CD8-positive, alpha-beta memory T cell (primary cell): ENCODE measurements around the gene PTCRA. TPM values are rescaled to one million over a fixed set of nuclear protein-coding genes. Genes with fewer than 3 reads are reported as not detected.
A peak's percentile ranks its signal among the peaks of the same experiment; 100 is the strongest.
"Not testable (repeated sequence)": the region's sequence is repeated elsewhere in the genome, so short reads cannot be mapped to it uniquely, and the experiment has no call there.

Source experiments
- CTCF ChIA-PET: fragments of 350-600 bp; sonication (Branson Sonifier 250); formaldehyde crosslinking; loops from one replicate; lab custom pipeline; 2021; ENCODE audit warnings: antibody characterized with exemption; lab: Charles Lee
- POLR2A ChIA-PET: fragments of 350-600 bp; sonication (Branson Sonifier 250); formaldehyde crosslinking; loops from one replicate; lab custom pipeline; 2021; ENCODE audit warnings: antibody characterized with exemption; lab: Charles Lee
- DNase-seq, 5 donors: peaks; one replicate each; pipeline versions ENCODE4 v3.0.0 to v3.0.0-alpha.2; 2020 to 2022; ENCODE audit warnings: mixed read lengths in 1 of 5
- H3K27ac ChIP-seq: one replicate; pipeline ENCODE4 v1.7.0; 2013; ENCODE audit warnings: low read depth, mild to moderate bottlenecking, low read length, moderate library complexity
- H3K27me3 ChIP-seq: 2 replicates; pipeline ENCODE4 v1.7.0; 2013; ENCODE audit warnings: low read length, mild to moderate bottlenecking; ENCODE audit not compliant: insufficient read depth, poor library complexity, severe bottlenecking
- H3K36me3 ChIP-seq: 2 replicates; pipeline ENCODE4 v1.7.0; 2013; ENCODE audit warnings: mild to moderate bottlenecking, low read length, moderate library complexity; ENCODE audit not compliant: insufficient read depth
- H3K4me1 ChIP-seq: 2 replicates; pipeline ENCODE4 v1.7.0; 2013; ENCODE audit warnings: mild to moderate bottlenecking, low read length, moderate library complexity; ENCODE audit not compliant: insufficient read depth
- H3K4me3 ChIP-seq: 2 replicates; pipeline ENCODE4 v1.7.0; 2013; ENCODE audit warnings: mild to moderate bottlenecking, low read length
- H3K9me3 ChIP-seq: 2 replicates; pipeline ENCODE4 v1.7.0; 2013; ENCODE audit warnings: mild to moderate bottlenecking, low read length
- H3K27ac Mint-ChIP-seq, 8 donors: one replicate each; pipeline ENCODE4 v1.8.0; 2020 to 2021; ENCODE audit warnings: mixed read lengths in 8 of 8, mild to moderate bottlenecking in 6 of 8, inconsistent platforms in 3 of 8, moderate library complexity in 3 of 8
- H3K27me3 Mint-ChIP-seq, 2 donors: one replicate each; pipeline ENCODE4 v1.8.0; 2020 to 2021; ENCODE audit warnings: mixed read lengths in 2 of 2, mild to moderate bottlenecking in 1 of 2, moderate library complexity in 1 of 2
- H3K36me3 Mint-ChIP-seq, 3 donors: one replicate each; pipeline ENCODE4 v1.8.0; 2020 to 2021; ENCODE audit warnings: mixed read lengths in 3 of 3, inconsistent platforms in 1 of 3, mild to moderate bottlenecking in 1 of 3
- H3K4me1 Mint-ChIP-seq, 3 donors: one replicate each; pipeline ENCODE4 v1.8.0; 2020 to 2021; ENCODE audit warnings: mixed read lengths in 3 of 3, inconsistent platforms in 1 of 3, mild to moderate bottlenecking in 1 of 3
- H3K4me3 Mint-ChIP-seq, 7 donors: one replicate each; pipeline ENCODE4 v1.8.0; 2020 to 2021; ENCODE audit warnings: mixed read lengths in 7 of 7, mild to moderate bottlenecking in 6 of 7, moderate library complexity in 4 of 7, inconsistent platforms in 2 of 7
- H3K9me3 Mint-ChIP-seq, 5 donors: one replicate each; pipeline ENCODE4 v1.8.0; 2020 to 2022; ENCODE audit warnings: mixed read lengths in 5 of 5, mild to moderate bottlenecking in 3 of 5, moderate library complexity in 2 of 5, inconsistent platforms in 1 of 5
- polyA plus RNA-seq: library from polyadenylated mRNA; unstranded; fragments of 300-500 nt; fragmentation: Illumina TruSeq; gene quantifications from one replicate; pipeline ENCODE4 v1.2.3, GENCODE V29; 2021
- total RNA-seq, 2 experiments: library from RNA; stranded (reverse); gene quantifications; one replicate each; pipeline ENCODE4 v1.2.3, GENCODE V29; 2021

PTCRA gene
- total and polyA plus RNA-seq, 3 experiments from 2014 or later: not detected

DNA sequence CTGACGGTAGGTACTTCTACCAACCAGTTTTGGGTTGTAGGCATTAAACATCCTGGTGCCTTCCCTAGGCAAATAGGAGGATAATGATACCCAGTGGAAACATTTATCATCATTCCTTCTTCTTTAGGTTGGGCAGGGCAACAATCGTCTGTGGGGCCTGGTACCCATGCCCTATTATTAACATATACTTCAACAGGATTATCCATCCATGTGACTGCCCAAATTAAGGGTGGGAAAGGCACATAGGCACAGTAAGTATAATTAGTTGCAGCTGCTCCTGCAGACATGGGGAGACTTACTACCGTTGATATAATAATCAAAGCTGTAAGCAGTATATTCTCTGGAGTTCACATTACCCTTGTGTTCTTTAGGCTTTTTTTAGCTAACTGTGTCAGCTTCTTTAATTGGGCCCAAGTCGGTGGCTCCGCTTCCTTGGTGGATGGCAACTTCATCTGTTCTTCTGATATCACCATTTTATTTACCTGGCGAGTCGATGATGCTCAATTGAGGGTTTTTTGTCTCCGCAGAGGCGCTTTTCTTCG lies 19.6 kb upstream of the PTCRA start:
- H3K4me1 Mint-ChIP-seq: peaks cover 4 to 7% (median 5%) of the 10 kb centered on the region in 3 donors
- Histone ChIP-seq H3K4me1 (peaks cover 5% of the 10 kb centered on the region), H3K27me3 (no peaks in the 10 kb centered on the region), H3K4me3 (no peak overlapping the region), H3K27ac (no peak overlapping the region), H3K9me3 (no peaks in the 10 kb centered on the region), H3K36me3 (no peaks in the 10 kb centered on the region)
- H3K9me3 Mint-ChIP-seq: no peaks in the 10 kb centered on the region
- DNase-seq: no peak
- ChIA-PET CTCF (interaction anchor here (1.9 kb wide), 1 partner anchor 234 kb away, joined by 5 read pairs; no protein-coding TSS in a partner anchor), POLR2A (no interaction called here)
- H3K4me3 Mint-ChIP-seq: peak overlapping the region in 1 of 7 donors; percentile 24
- H3K36me3 Mint-ChIP-seq: no peaks in the 10 kb centered on the region
- H3K27ac Mint-ChIP-seq: no peak overlapping the region
- no peaks in the 10 kb centered on the region for H3K27me3 Mint-ChIP-seq

DNA sequence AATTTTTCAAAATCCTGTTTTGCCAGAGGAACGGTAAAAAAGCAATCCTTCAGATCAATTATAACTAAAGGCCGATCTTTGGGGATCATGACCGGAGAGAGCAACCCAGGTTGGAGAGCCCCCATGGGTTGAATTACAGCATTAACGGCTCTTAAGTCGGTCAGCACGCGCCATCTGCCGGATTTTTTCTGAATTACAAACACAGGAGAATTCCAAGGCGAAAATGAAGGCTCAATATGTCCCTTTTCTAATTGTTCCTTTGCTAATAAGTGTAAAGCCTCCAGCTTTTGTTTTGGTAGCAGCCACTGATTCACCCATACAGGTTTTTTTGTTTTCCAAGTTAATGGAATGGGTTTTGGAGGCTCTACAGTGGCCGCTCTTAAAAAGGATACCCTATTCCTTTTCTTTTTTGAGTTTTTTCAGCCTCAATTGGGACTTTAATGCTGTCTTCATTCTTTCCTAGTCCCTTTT lies 16.9 kb upstream of the PTCRA start:
- no peaks in the 10 kb centered on the region for H3K27me3 Mint-ChIP-seq
- peak overlapping the region in 1 of 7 donors; percentile 19 for H3K4me3 Mint-ChIP-seq
- H3K27ac Mint-ChIP-seq: peak overlapping the region in 2 of 8 donors; percentile 9 to 82
- no peaks in the 10 kb centered on the region for H3K27me3 ChIP-seq
- ChIA-PET POLR2A (no interaction called here), CTCF (interaction anchor here (1.0 to 1.4 kb wide), 3 partner anchors 18 to 245 kb away, joined by 3 to 5 read pairs (median 5); no protein-coding TSS in a partner anchor)
- no peaks in the 10 kb centered on the region for H3K36me3 ChIP-seq
- no peaks in the 10 kb centered on the region for H3K4me1 ChIP-seq
- no peak overlapping the region for H3K27ac ChIP-seq
- H3K9me3 ChIP-seq: no peaks in the 10 kb centered on the region
- H3K4me1 Mint-ChIP-seq: peaks cover 8 to 14% (median 10%) of the 10 kb centered on the region in 3 donors
- H3K9me3 Mint-ChIP-seq: no peaks in the 10 kb centered on the region
- peak; percentile 60 to 78 (median 64) for DNase-seq
- H3K36me3 Mint-ChIP-seq: no peaks in the 10 kb centered on the region
- no peak overlapping the region for H3K4me3 ChIP-seq

DNA sequence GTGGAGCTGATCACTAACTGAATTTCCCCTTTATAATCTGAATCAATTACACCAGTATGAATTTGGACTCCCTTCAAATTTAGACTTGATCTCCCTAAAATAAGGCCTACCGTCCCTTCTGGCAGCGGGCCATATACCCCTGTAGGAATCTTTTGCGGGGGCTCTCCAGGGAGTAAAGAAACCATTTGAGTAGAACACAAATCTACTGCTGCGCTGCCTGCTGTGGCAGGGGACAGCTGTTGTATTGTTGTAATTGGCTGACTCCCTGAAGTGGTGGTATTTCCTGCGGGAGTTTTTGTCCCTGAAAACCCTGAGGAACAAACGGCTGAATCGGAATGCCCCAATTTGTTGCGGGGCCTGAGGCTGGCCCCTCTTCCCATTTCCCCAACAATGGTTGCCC lies 16.0 kb upstream of the PTCRA start:
- peaks cover 8 to 14% (median 10%) of the 10 kb centered on the region in 3 donors for H3K4me1 Mint-ChIP-seq
- H3K4me3 ChIP-seq: no peak overlapping the region
- POLR2A ChIA-PET: interaction anchor here (0.6 kb wide), 1 partner anchor 243 kb away, joined by 3 read pairs; no protein-coding TSS in a partner anchor

DNA sequence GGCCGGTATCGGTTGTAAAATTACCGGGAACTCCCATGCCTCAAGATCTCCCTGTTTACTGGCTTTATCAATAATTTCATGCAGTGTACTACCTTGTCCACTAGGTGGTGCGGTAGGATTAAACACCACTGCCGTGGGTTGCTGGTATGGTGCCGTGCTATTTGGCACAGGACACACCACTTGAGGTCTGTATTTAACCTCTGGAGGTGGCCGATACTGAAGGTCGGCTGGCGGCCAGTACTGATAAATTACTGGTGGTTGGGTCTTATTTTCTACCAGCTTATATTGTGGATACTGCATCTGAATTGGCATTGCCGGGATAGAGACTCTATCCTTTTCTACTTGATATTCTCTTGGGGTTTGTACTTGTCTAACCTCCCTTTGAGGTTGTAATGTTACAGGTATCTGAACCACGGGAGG lies 14.3 kb upstream of the PTCRA start:
- Mint-ChIP-seq H3K4me1 (peaks cover 8 to 14% (median 10%) of the 10 kb centered on the region in 3 donors), H3K9me3 (no peaks in the 10 kb centered on the region), H3K27me3 (peaks cover 0 to 1% of the 10 kb centered on the region in 2 donors), H3K36me3 (no peaks in the 10 kb centered on the region), H3K27ac (no peak overlapping the region), H3K4me3 (no peak overlapping the region)
- CTCF ChIA-PET: interaction anchor here (0.8 to 3.3 kb wide), 8 partner anchors 11 to 251 kb away, joined by 3 to 28 read pairs (median 4); partner anchors contain the start of gene CNPY3
- H3K4me3 ChIP-seq: no peak overlapping the region
- H3K27me3 ChIP-seq: no peaks in the 10 kb centered on the region
- peak; percentile 31 to 80 (median 72) for DNase-seq
- POLR2A ChIA-PET: interaction anchor here (1.3 kb wide), 1 partner anchor 242 kb away, joined by 4 read pairs; no protein-coding TSS in a partner anchor
- H3K27ac ChIP-seq: no peak overlapping the region
- H3K4me1 ChIP-seq: no peaks in the 10 kb centered on the region
- no peaks in the 10 kb centered on the region for H3K9me3 ChIP-seq
- no peaks in the 10 kb centered on the region for H3K36me3 ChIP-seq

More for the DNA sequence above, 16.0 kb upstream of the PTCRA start:
- H3K9me3 ChIP-seq: no peaks in the 10 kb centered on the region
- H3K27ac Mint-ChIP-seq: no peak overlapping the region
- H3K4me1 ChIP-seq: no peaks in the 10 kb centered on the region
- H3K27ac ChIP-seq: no peak overlapping the region
- H3K27me3 Mint-ChIP-seq: no peaks in the 10 kb centered on the region
- DNase-seq: no peak
- H3K4me3 Mint-ChIP-seq: no peak overlapping the region
- H3K9me3 Mint-ChIP-seq: no peaks in the 10 kb centered on the region
- H3K36me3 ChIP-seq: no peaks in the 10 kb centered on the region
- H3K36me3 Mint-ChIP-seq: no peaks in the 10 kb centered on the region
- CTCF ChIA-PET: interaction anchor here (1.1 to 3.3 kb wide), 4 partner anchors 30 to 606 kb away, joined by 3 to 28 read pairs (median 12); partner anchors contain the start of gene CNPY3
- H3K27me3 ChIP-seq: no peaks in the 10 kb centered on the region

DNA sequence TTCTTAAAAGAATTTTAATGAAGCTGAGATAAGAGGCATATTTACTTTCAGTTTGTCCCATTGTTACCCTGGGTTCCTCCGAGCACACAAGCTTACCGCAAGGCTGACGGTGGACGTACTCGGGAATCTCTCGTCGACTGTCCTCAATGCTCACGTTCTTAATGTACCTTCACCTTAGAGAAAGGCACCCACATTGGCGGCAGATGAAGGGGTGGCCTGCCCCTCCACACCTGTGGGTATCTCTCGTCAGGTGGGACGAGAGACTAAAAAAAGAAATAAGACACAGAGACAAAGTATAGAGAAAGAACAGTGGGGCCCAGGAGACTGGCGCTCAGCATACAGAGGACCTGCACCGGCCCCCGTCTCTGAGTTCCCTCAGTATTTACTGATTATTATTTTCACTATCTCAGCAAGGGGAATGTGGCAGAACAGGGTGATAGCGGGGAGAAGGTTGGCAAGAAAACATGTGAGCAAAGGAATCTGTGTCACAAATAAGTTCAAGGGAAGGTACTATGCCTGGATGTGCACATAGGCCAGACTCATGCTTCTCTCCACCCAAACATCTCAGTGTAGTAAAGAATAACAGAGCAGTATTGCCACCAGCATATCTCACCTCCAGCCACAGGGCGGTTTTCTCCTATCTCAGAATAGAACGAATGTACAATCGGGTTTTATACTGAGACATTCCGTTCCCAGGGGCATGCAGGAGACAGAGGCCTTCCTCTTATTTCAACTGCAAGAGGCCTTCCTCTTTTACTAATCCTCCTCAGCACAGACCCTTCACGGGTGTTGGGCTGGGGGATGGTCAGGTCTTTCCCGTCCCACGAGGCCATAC lies 13.2 kb upstream of the PTCRA start:
- H3K9me3 Mint-ChIP-seq, H3K27me3 ChIP-seq, H3K4me1 ChIP-seq, H3K36me3 Mint-ChIP-seq, H3K27ac ChIP-seq, H3K4me3 ChIP-seq, H3K27ac Mint-ChIP-seq, H3K27me3 Mint-ChIP-seq, DNase-seq, POLR2A ChIA-PET, H3K36me3 ChIP-seq, H3K9me3 ChIP-seq: not testable (repeated sequence)
- CTCF ChIA-PET: interaction anchor here (1.1 to 3.3 kb wide), 3 partner anchors 210 to 243 kb away, joined by 3 to 28 read pairs (median 6); no protein-coding TSS in a partner anchor
- Mint-ChIP-seq H3K4me3 (peak overlapping the region in 1 of 7 donors; percentile 13), H3K4me1 (peaks cover 8 to 14% (median 10%) of the 10 kb centered on the region in 3 donors)

- no peak overlapping the region for H3K27ac ChIP-seq
- no peaks in the 10 kb centered on the region for H3K36me3 ChIP-seq
- no peaks in the 10 kb centered on the region for H3K36me3 Mint-ChIP-seq
- POLR2A ChIA-PET: no interaction called here
- H3K9me3 ChIP-seq: no peaks in the 10 kb centered on the region
- no peak for DNase-seq
- H3K27me3 ChIP-seq: no peaks in the 10 kb centered on the region
- H3K27me3 Mint-ChIP-seq: peaks cover 0 to 1% of the 10 kb centered on the region in 2 donors
- no peaks in the 10 kb centered on the region for H3K4me1 ChIP-seq
- peaks cover 6 to 10% (median 6%) of the 10 kb centered on the region in 3 donors for H3K4me1 Mint-ChIP-seq
- peak overlapping the region in 1 of 8 donors; percentile 64 for H3K27ac Mint-ChIP-seq
- H3K4me3 ChIP-seq: no peak overlapping the region
- H3K4me3 Mint-ChIP-seq: no peak overlapping the region
- no peaks in the 10 kb centered on the region for H3K9me3 Mint-ChIP-seq
- CTCF ChIA-PET: interaction anchor here (1.2 to 1.8 kb wide), 3 partner anchors 225 to 245 kb away, joined by 4 to 9 read pairs (median 4); no protein-coding TSS in a partner anchor
Observed at GRCh38 chr6:42904467-42904866, 11.4 kb upstream of the PTCRA start.

GRCh38 chr6:42907336-42907735 lies 8.5 kb upstream of the PTCRA start:
- CTCF ChIA-PET: interaction anchor here (1.0 kb wide), 1 partner anchor 16 kb away, joined by 3 read pairs; a partner anchor contains a TSS

More at GRCh38 chr6:42907336-42907735, 8.5 kb upstream of the PTCRA start:
- Mint-ChIP-seq H3K4me3 (no peak overlapping the region), H3K36me3 (no peaks in the 10 kb centered on the region), H3K27ac (no peak overlapping the region), H3K27me3 (peaks cover 8 to 10% of the 10 kb centered on the region in 2 donors), H3K4me1 (peaks cover 0 to 3% (median 3%) of the 10 kb centered on the region in 3 donors), H3K9me3 (no peaks in the 10 kb centered on the region)
- POLR2A ChIA-PET: no interaction called here
- H3K4me3 ChIP-seq: no peak overlapping the region
- H3K9me3 ChIP-seq: no peaks in the 10 kb centered on the region
- H3K36me3 ChIP-seq: no peaks in the 10 kb centered on the region
- H3K4me1 ChIP-seq: no peaks in the 10 kb centered on the region
- no peak overlapping the region for H3K27ac ChIP-seq
- H3K27me3 ChIP-seq: peaks cover 8% of the 10 kb centered on the region
- DNase-seq: no peak
